Gastroesophageal sphincter (tissue), 3 donors: ENCODE measurements around the gene DGKI.

Experiments
- CTCF ChIP-seq, 4 experiments: fragments of 200-600 bp in 2 of 4; fragments of 450-650 bp in 2 of 4; sonication (generic) in 1 of 4; IDR thresholded peaks; one replicate each; pipeline ENCODE4 v1.5.1; 2017 to 2019; ENCODE audit warnings: antibody characterized with exemption in 4 of 4, mild to moderate bottlenecking in 2 of 4, moderate library complexity in 2 of 4
- EP300 ChIP-seq: sonication (generic); formaldehyde crosslinking; IDR thresholded peaks from one replicate; pipeline ENCODE4 v1.6.1; 2017; ENCODE audit warnings: antibody characterized with exemption, mild to moderate bottlenecking
- POLR2A ChIP-seq, 2 donors: fragments of 450-650 bp; IDR thresholded peaks; one replicate each; pipeline ENCODE4 v1.6.1; 2017; ENCODE audit warnings: antibody characterized with exemption in 2 of 2, mild to moderate bottlenecking in 2 of 2, moderate library complexity in 1 of 2
- POLR2AphosphoS5 ChIP-seq: sonication (generic); formaldehyde crosslinking; IDR thresholded peaks from one replicate; pipeline ENCODE4 v1.6.1; 2017; ENCODE audit warnings: antibody characterized with exemption

DNA sequence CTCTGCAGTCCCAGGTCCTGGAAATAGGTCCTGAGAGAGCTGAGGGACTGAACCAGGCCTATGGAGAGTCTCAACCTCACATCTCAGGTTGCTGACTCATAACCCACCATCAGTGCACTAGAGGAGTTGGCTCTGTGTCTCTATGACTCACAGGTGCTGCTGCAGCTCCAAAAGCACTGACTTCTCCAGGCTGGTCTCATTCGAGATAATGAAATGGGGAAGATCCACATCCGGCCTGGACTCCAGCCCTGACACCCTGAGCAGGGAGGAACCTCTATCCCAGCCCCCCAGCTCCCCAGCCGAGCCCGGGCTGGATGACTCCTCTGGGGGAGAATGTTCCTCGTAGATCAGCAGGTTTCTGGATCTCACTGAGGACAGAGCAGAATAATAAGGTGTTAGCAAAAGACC is 35.5 kb upstream of the DGKI start:
- TF ChIP-seq CTCF (IDR thresholded peaks at IDR 0.05), result no peak
- TF ChIP-seq POLR2AphosphoS5, result no peak
- no peak for TF ChIP-seq POLR2A (IDR thresholded peaks at IDR 0.05)
- no peak for TF ChIP-seq EP300
